Skeletal muscle satellite cell (primary cell): ENCODE data around the gene POLE.
A peak's percentile ranks its signal among the peaks of the same experiment; 100 is the strongest.

Experiments used
- H3K27me3 ChIP-seq: 2 replicates; pipeline ENCODE4 v1.7.0; 2013; ENCODE audit warnings: low read length; ENCODE audit not compliant: control insufficient read depth, insufficient read depth
- H3K36me3 ChIP-seq: 2 replicates; pipeline ENCODE4 v1.7.0; 2013; ENCODE audit warnings: mild to moderate bottlenecking, control low read depth, low read length; ENCODE audit not compliant: insufficient read depth
- H3K4me1 ChIP-seq: 2 replicates; pipeline ENCODE4 v1.7.0; 2013; ENCODE audit warnings: low read length; ENCODE audit not compliant: control insufficient read depth, insufficient read depth
- H3K4me2 ChIP-seq: 2 replicates; pipeline ENCODE4 v1.7.0; 2013; ENCODE audit warnings: mild to moderate bottlenecking, low read length
- H3K4me3 ChIP-seq: 2 replicates; pipeline ENCODE4 v1.7.0; 2013; ENCODE audit warnings: low read length
- H3K9ac ChIP-seq: 2 replicates; pipeline ENCODE4 v1.7.0; 2013; ENCODE audit warnings: mild to moderate bottlenecking, low read depth, low read length, moderate library complexity
- H3K9me3 ChIP-seq: replicated peaks from 2 replicates; pipeline ENCODE4 v1.7.0; 2013; ENCODE audit warnings: mild to moderate bottlenecking, control low read depth, low read length

Gene POLE

GRCh38 chr12:132633398-132633797, 53.7 kb downstream of the POLE start:
- H3K4me1 ChIP-seq, result no peaks in the 10 kb centered on the region
- H3K4me3 ChIP-seq, result no peak overlapping the region
- H3K27me3 ChIP-seq, result no peaks in the 10 kb centered on the region
- no peaks in the 10 kb centered on the region for H3K9me3 ChIP-seq
- H3K9ac ChIP-seq, result no peak overlapping the region
- H3K36me3 ChIP-seq, result peaks cover 48% of the 10 kb centered on the region
- H3K4me2 ChIP-seq, result no peak overlapping the region

- peaks cover 48% of the 10 kb centered on the region for H3K36me3 ChIP-seq
- H3K4me3 ChIP-seq, result no peak overlapping the region
- H3K27me3 ChIP-seq, result no peaks in the 10 kb centered on the region
- no peaks in the 10 kb centered on the region for H3K4me1 ChIP-seq
- H3K9ac ChIP-seq, result no peak overlapping the region
- H3K4me2 ChIP-seq, result no peak overlapping the region
- no peaks in the 10 kb centered on the region for H3K9me3 ChIP-seq
Observed at GRCh38 chr12:132632521-132633228, 54.5 kb downstream of the POLE start.

GRCh38 chr12:132631666-132632065, 55.5 kb downstream of the POLE start:
- H3K36me3 ChIP-seq, result peaks cover 45% of the 10 kb centered on the region
- no peaks in the 10 kb centered on the region for H3K27me3 ChIP-seq
- no peaks in the 10 kb centered on the region for H3K9me3 ChIP-seq
- no peaks in the 10 kb centered on the region for H3K4me1 ChIP-seq
- no peak overlapping the region for H3K4me2 ChIP-seq
- no peak overlapping the region for H3K9ac ChIP-seq
- no peak overlapping the region for H3K4me3 ChIP-seq

GRCh38 chr12:132630672-132631071, 56.5 kb downstream of the POLE start:
- H3K4me2 ChIP-seq, result no peak overlapping the region
- H3K9me3 ChIP-seq, result no peaks in the 10 kb centered on the region
- H3K4me3 ChIP-seq, result no peak overlapping the region
- H3K27me3 ChIP-seq, result no peaks in the 10 kb centered on the region
- H3K9ac ChIP-seq, result no peak overlapping the region
- no peaks in the 10 kb centered on the region for H3K4me1 ChIP-seq
- H3K36me3 ChIP-seq, result peaks cover 45% of the 10 kb centered on the region

GRCh38 chr12:132629330-132629729, 57.8 kb downstream of the POLE start:
- Histone ChIP-seq H3K4me2 (no peak overlapping the region), H3K4me1 (no peaks in the 10 kb centered on the region), H3K27me3 (no peaks in the 10 kb centered on the region), H3K36me3 (peaks cover 47% of the 10 kb centered on the region), H3K9ac (no peak overlapping the region), H3K4me3 (no peak overlapping the region), H3K9me3 (no peaks in the 10 kb centered on the region)

GRCh38 chr12:132625731-132626430, 61.3 kb downstream of the POLE start:
- Histone ChIP-seq H3K36me3 (peaks cover 31% of the 10 kb centered on the region), H3K9ac (no peak overlapping the region), H3K4me2 (no peak overlapping the region), H3K9me3 (no peaks in the 10 kb centered on the region), H3K4me1 (peaks cover 13% of the 10 kb centered on the region), H3K4me3 (no peak overlapping the region), H3K27me3 (no peaks in the 10 kb centered on the region)

- Histone ChIP-seq H3K4me3 (no peak overlapping the region), H3K27me3 (peaks cover 6% of the 10 kb centered on the region), H3K4me2 (no peak overlapping the region), H3K9me3 (no peaks in the 10 kb centered on the region), H3K9ac (no peak overlapping the region), H3K4me1 (peaks cover 13% of the 10 kb centered on the region), H3K36me3 (peaks cover 29% of the 10 kb centered on the region)
Observed at GRCh38 chr12:132624910-132625630, 62.1 kb downstream of the POLE start.

- H3K36me3 ChIP-seq, result peaks cover 27% of the 10 kb centered on the region
- H3K9ac ChIP-seq, result no peak overlapping the region
- H3K9me3 ChIP-seq, result no peaks in the 10 kb centered on the region
Observed at GRCh38 chr12:132624186-132624855, 62.8 kb downstream of the POLE start.

GRCh38 chr12:132623072-132623869, 63.9 kb downstream of the POLE start:
- Histone ChIP-seq H3K4me1 (peaks cover 13% of the 10 kb centered on the region), H3K9ac (peak overlapping the region; percentile 26), H3K9me3 (no peaks in the 10 kb centered on the region), H3K36me3 (peaks cover 23% of the 10 kb centered on the region), H3K27me3 (peaks cover 6% of the 10 kb centered on the region), H3K4me2 (peak overlapping the region; percentile 77), H3K4me3 (peak overlapping the region; percentile 53)

More at GRCh38 chr12:132624186-132624855, 62.8 kb downstream of the POLE start:
- peaks cover 13% of the 10 kb centered on the region for H3K4me1 ChIP-seq
- H3K27me3 ChIP-seq, result peaks cover 6% of the 10 kb centered on the region
- no peak overlapping the region for H3K4me3 ChIP-seq
- H3K4me2 ChIP-seq, result no peak overlapping the region

GRCh38 chr12:132622437-132623071, 64.6 kb downstream of the POLE start:
- H3K27me3 ChIP-seq, result peaks cover 13% of the 10 kb centered on the region
- peak overlapping the region; percentile 77 for H3K4me2 ChIP-seq
- peaks cover 21% of the 10 kb centered on the region for H3K36me3 ChIP-seq
- peak overlapping the region; percentile 26 for H3K9ac ChIP-seq
- peak overlapping the region; percentile 53 for H3K4me3 ChIP-seq
- peaks cover 13% of the 10 kb centered on the region for H3K4me1 ChIP-seq
- no peaks in the 10 kb centered on the region for H3K9me3 ChIP-seq
